ENCODE results near the gene PSENEN.

PSENEN gene, protein sequence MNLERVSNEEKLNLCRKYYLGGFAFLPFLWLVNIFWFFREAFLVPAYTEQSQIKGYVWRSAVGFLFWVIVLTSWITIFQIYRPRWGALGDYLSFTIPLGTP

DNA sequence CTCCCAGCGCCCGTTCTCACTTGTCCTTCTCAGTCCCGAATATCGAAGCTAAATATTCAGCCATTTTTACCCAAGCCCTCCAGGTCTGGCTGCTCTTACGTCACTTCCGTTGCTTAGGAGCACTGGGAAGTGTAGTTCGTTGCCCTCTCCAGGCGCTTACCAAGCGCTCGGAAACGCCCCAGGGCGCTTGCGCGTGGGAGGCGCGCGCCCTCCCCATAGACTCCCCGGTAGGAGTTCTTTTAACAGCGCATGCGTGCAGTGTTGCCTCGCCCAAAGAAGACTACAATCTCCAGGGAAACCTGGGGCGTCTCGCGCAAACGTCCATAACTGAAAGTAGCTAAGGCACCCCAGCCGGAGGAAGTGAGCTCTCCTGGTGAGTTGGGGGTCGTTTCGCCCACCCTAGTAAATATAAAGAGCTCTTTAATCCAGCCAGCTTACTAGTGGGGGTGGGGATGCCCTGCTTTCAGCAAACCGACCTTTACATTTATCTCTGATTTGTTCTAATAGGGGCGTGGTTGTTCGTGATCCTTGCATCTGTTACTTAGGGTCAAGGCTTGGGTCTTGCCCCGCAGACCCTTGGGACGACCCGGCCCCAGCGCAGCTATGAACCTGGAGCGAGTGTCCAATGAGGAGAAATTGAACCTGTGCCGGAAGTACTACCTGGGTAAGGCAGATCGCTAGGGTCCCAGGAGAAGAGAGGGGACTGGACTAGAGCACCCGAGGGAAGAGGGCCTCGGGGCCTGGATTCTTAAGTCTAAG, at the start of gene PSENEN, which contains the start of gene U2AF1L4:
PSENEN (plus strand) TSS at position 324 of the 759 bp plus-strand sequence; CDS start at position 604, 280 bp downstream.
U2AF1L4 (minus strand) TSS at position 91 of the 759 bp plus-strand sequence; CDS start at position 64, 27 bp downstream.
- Histone ChIP-seq H3K27me3 (no peaks in the 10 kb centered on the region), H3K4me1 (peaks cover 76% of the 10 kb centered on the region), H3K4me2 (peak within 1 kb of the TSS; percentile 98), H3K36me3 (no peaks in the 10 kb centered on the region), H3K9me3 (no peaks in the 10 kb centered on the region), H4K20me1 (no peaks in the 10 kb centered on the region), H3K9ac (peak within 1 kb of the TSS; percentile 93), H3K4me3 (peak within 1 kb of the TSS; percentile 74), H3K27ac (peak within 1 kb of the TSS; percentile 94)
- no peak for TF ChIP-seq Cebpa-rat (IDR thresholded peaks at IDR 0.05)

GRCh38 chr19:35695895-35696422, 49.5 kb upstream of the PSENEN start:
- H3K27ac ChIP-seq = no peak overlapping the region
- H3K36me3 ChIP-seq = no peaks in the 10 kb centered on the region
- H3K27me3 ChIP-seq = no peaks in the 10 kb centered on the region
- no peak overlapping the region for H3K4me3 ChIP-seq
- no peak overlapping the region for H3K9ac ChIP-seq
- H3K4me1 ChIP-seq = peaks cover 13% of the 10 kb centered on the region; the same call in 1 of the 2 replicates
- no peaks in the 10 kb centered on the region for H4K20me1 ChIP-seq
- TF ChIP-seq Cebpa-rat (IDR thresholded peaks at IDR 0.05) = no peak
- H3K4me2 ChIP-seq = no peak overlapping the region
- H3K9me3 ChIP-seq = no peaks in the 10 kb centered on the region

DNA sequence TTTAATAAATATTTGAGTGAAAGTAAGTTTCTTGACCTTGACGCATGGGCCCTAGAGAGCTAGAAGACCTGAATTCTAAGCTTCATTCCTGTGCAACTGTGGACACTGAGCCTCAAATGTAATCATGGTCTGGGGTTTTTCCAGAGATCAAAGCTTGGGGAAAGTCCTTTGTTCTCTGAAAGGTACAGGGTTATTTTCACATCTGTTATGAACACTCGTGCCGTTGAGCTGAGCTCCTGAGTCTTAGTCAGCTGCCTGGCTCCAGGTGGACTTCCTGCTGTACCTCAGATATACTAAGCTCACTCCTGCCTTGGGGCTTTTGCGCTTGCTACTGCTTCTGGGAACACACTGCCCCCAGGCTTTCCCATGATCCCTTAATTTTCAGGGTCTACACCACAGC, 48.6 kb upstream of the PSENEN start:
- TF ChIP-seq Cebpa-rat (IDR thresholded peaks at IDR 0.05) = no peak
- H3K27me3 ChIP-seq = no peaks in the 10 kb centered on the region
- no peak overlapping the region for H3K9ac ChIP-seq
- no peak overlapping the region for H3K4me3 ChIP-seq
- no peaks in the 10 kb centered on the region for H3K9me3 ChIP-seq
- H4K20me1 ChIP-seq = no peaks in the 10 kb centered on the region
- peaks cover 13% of the 10 kb centered on the region; the same call in 1 of the 2 replicates for H3K4me1 ChIP-seq
- H3K27ac ChIP-seq = no peak overlapping the region
- H3K36me3 ChIP-seq = no peaks in the 10 kb centered on the region
- H3K4me2 ChIP-seq = no peak overlapping the region

GRCh38 chr19:35702223-35703012, 43.0 kb upstream of the PSENEN start:
- Histone ChIP-seq H3K27ac (no peak overlapping the region), H3K27me3 (peaks cover 10% of the 10 kb centered on the region; the same call in 1 of the 2 replicates), H3K9me3 (no peaks in the 10 kb centered on the region), H4K20me1 (no peaks in the 10 kb centered on the region), H3K9ac (peak overlapping the region; percentile 15; the same call in 1 of the 2 replicates), H3K4me3 (peak overlapping the region; percentile 62), H3K4me2 (peak overlapping the region; percentile 73), H3K4me1 (0 out of 2 replicates have a peak, but pooled peaks cover 7% of the 10 kb centered on the region), H3K36me3 (no peaks in the 10 kb centered on the region)
- TF ChIP-seq Cebpa-rat (IDR thresholded peaks at IDR 0.05) = no peak

DNA sequence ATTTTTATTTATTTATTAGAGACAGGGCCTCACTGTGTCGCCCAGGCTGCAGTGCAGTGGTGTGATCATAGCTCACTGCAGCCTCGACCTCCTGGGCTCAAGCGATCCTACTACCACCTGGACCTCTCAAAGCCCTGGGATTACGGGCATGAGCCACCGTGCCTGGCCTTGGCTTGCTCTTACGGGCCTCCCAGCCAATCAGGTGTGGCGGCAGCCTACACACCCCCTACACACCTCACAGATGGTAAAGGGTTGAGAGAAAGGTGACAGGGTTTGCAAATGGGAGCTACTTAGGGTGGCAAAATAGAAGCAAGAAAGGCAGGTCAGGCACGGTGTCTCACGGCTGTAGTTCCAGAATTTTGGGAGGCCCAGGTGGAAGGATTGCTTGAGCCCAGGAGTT, 42.1 kb upstream of the PSENEN start:
- Histone ChIP-seq H3K4me1 (0 out of 2 replicates have a peak, but pooled peaks cover 7% of the 10 kb centered on the region), H3K4me2 (peak overlapping the region; percentile 73; the same call in 1 of the 2 replicates), H3K27me3 (peaks cover 10% of the 10 kb centered on the region; the same call in 1 of the 2 replicates), H3K4me3 (no peak overlapping the region), H3K27ac (no peak overlapping the region), H3K9ac (no peak overlapping the region), H3K36me3 (no peaks in the 10 kb centered on the region), H4K20me1 (no peaks in the 10 kb centered on the region), H3K9me3 (no peaks in the 10 kb centered on the region)
- no peak for TF ChIP-seq Cebpa-rat (IDR thresholded peaks at IDR 0.05)

GRCh38 chr19:35704218-35704617, 41.2 kb upstream of the PSENEN start, which contains the start of gene ZBTB32:
ZBTB32 (plus strand) TSS chr19:35704558; CDS start chr19:35714627, 10,069 bp downstream.
- Histone ChIP-seq H3K27ac (no peak within 1 kb of the TSS), H3K36me3 (no peaks in the 10 kb centered on the region), H3K4me1 (0 out of 2 replicates have a peak, but pooled peaks cover 7% of the 10 kb centered on the region), H3K9ac (no peak within 1 kb of the TSS), H3K27me3 (peaks cover 10% of the 10 kb centered on the region; the same call in 1 of the 2 replicates), H4K20me1 (no peaks in the 10 kb centered on the region), H3K4me3 (no peak within 1 kb of the TSS), H3K4me2 (no peak within 1 kb of the TSS), H3K9me3 (no peaks in the 10 kb centered on the region)
- TF ChIP-seq Cebpa-rat (IDR thresholded peaks at IDR 0.05) = no peak

DNA sequence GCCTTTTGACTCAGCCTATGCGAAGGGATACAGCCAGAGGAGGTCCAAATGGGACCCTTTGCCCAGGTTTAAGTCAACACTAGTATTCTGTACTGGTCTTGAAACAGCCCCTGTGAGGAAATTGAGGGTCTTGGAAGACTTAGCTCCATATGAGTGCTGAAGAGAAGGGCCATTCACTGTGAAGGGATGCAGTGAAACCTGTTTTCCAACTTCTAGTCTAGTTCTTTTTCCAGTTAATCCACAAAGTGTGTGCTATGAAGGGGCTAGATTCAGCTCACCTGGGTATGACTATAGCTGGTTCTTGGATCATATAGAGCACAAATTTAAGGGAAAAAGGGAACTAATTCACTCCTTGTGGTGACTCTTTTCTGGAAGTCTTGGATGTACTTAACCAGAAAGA, 37.1 kb upstream of the PSENEN start:
- no peak overlapping the region for H3K4me3 ChIP-seq
- no peaks in the 10 kb centered on the region for H3K9me3 ChIP-seq
- H3K27me3 ChIP-seq = no peaks in the 10 kb centered on the region
- H3K9ac ChIP-seq = no peak overlapping the region
- H3K4me2 ChIP-seq = no peak overlapping the region
- H3K36me3 ChIP-seq = no peaks in the 10 kb centered on the region
- no peak for TF ChIP-seq Cebpa-rat (IDR thresholded peaks at IDR 0.05)
- peaks cover 14% of the 10 kb centered on the region for H3K4me1 ChIP-seq
- H4K20me1 ChIP-seq = no peaks in the 10 kb centered on the region
- H3K27ac ChIP-seq = no peak overlapping the region

- Histone ChIP-seq H3K9me3 (no peaks in the 10 kb centered on the region), H3K4me1 (peaks cover 32% of the 10 kb centered on the region), H3K4me2 (no peak overlapping the region), H3K36me3 (no peaks in the 10 kb centered on the region), H3K27me3 (0 out of 2 replicates have a peak, but pooled peaks cover 3% of the 10 kb centered on the region), H4K20me1 (peaks cover 6% of the 10 kb centered on the region; the same call in 1 of the 2 replicates), H3K27ac (no peak overlapping the region), H3K9ac (no peak overlapping the region), H3K4me3 (no peak overlapping the region)
- TF ChIP-seq Cebpa-rat (IDR thresholded peaks at IDR 0.05) = no peak
Measured at GRCh38 chr19:35710784-35711723, 34.4 kb upstream of the PSENEN start.

All from BLaER1 (cell line).